ENCODE results near the gene VAMP7. TPM values are rescaled to one million over a fixed set of nuclear protein-coding genes. Genes with fewer than 3 reads are reported as not detected.

The VAMP7 gene
- total RNA-seq, 1 experiment from 2014 or later: 19.9 TPM

DNA sequence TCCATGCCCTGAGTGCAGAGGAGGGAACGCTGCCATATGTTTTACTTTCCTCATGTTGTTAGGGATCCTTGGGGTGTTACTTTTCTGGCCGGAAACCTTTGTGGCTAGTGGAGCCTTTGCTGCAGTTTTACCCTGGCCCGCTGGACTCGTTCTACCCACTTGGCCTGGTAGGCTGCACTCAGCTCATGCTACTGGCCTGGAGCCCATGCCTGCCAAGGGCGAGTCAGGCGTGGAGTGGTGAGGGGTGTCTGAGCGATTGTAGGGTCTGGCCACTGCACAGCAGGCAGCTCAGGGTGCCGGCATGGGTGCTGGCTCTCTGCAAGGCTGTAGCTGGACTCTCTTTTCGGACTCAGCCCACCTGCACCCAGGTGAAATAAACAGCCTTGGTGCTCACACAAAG, 75.0 kb downstream of the VAMP7 start:
- Histone ChIP-seq H2BK5ac (ENCODE audit: insufficient read length, low read length) (no peak overlapping the region), H2AK5ac (ENCODE audit: insufficient read length, low read length) (no peak overlapping the region), H3K79me2 (ENCODE audit: insufficient read depth, low read length) (no peaks in the 10 kb centered on the region), H3K18ac (ENCODE audit: insufficient read length, low read depth, low read length) (no peak overlapping the region), H2BK20ac (ENCODE audit: low read depth, low read length, poor library complexity, severe bottlenecking) (no peak overlapping the region), H3K14ac (ENCODE audit: insufficient read depth, low read length) (no peak overlapping the region), H2BK12ac (ENCODE audit: insufficient read length, low read depth, low read length) (no peak overlapping the region), H4K8ac (replicated peaks; ENCODE audit: insufficient read length, low read depth, low read length) (no peak overlapping the region), H2BK120ac (ENCODE audit: low read depth, low read length, poor library complexity, severe bottlenecking) (no peak overlapping the region), H3K23ac (ENCODE audit: insufficient read length, low read depth, low read length) (no peak overlapping the region), H3T11ph (ENCODE audit: low read length) (no peak overlapping the region), H3K4ac (ENCODE audit: low read depth, low read length) (no peak overlapping the region), H4K5ac (ENCODE audit: insufficient read length, low read depth, low read length) (no peak overlapping the region), H3K27me3 (ENCODE audit: insufficient read depth, low read length) (no peaks in the 10 kb centered on the region), H3K27ac (ENCODE audit: insufficient read length, low read depth, low read length) (no peak overlapping the region), H4K20me1 (ENCODE audit: control insufficient read depth, insufficient read depth, insufficient read length) (no peaks in the 10 kb centered on the region), H3K9me3 (ENCODE audit: control insufficient read depth, low read depth, low read length) (peaks cover 30% of the 10 kb centered on the region), H3K79me1 (ENCODE audit: insufficient read depth, low read depth, low read length, poor library complexity, severe bottlenecking) (no peaks in the 10 kb centered on the region), H4K91ac (ENCODE audit: insufficient read length, low read depth, low read length) (no peak overlapping the region), H3K23me2 (ENCODE audit: insufficient read length, low read depth, low read length, poor library complexity, severe bottlenecking) (no peaks in the 10 kb centered on the region), H3K9ac (ENCODE audit: extremely low read depth, insufficient read length, low read length) (no peak overlapping the region), H2AFZ (ENCODE audit: low read length) (no peak overlapping the region), H2BK15ac (ENCODE audit: low read depth, low read length) (no peak overlapping the region), H3K4me1 (ENCODE audit: insufficient read depth, low read length) (no peaks in the 10 kb centered on the region; the same call in 1 of the 2 replicates), H3K56ac (ENCODE audit: insufficient read length, low read depth, low read length) (no peak overlapping the region), H3K4me2 (ENCODE audit: insufficient read depth, insufficient read length, low read length) (no peak overlapping the region)
- no peaks in the 10 kb centered on the region; the same call in 1 of the 2 replicates for H3K27me3 Mint-ChIP-seq (ENCODE audit: low read depth)
- H3K27ac Mint-ChIP-seq: no peak overlapping the region
- H3K36me3 Mint-ChIP-seq (ENCODE audit: insufficient read depth in 1 of 3, low read depth in 3 of 3): peaks cover 0 to 2% (median 2%) of the 10 kb centered on the region in 3 experiments; a peak in 4 of 7 replicates
- H3K4me3 Mint-ChIP-seq: no peak overlapping the region
- no peak for TF ChIP-seq CTCF (conservative IDR thresholded peaks at IDR 0.05)
- no CpG with 5 or more reads among the region's 9 CpGs for WGBS (ENCODE audit: extremely low coverage, insufficient read length, low lambda C conversion rate)
- DNase-seq: no peak
- H3K4me1 Mint-ChIP-seq: peaks cover 19 to 23% of the 10 kb centered on the region in 2 experiments
- H3K9me3 Mint-ChIP-seq: peaks cover 30% of the 10 kb centered on the region in 2 experiments

Data from H9 (cell line).